Memory B cell (primary cell): Measurements from ENCODE around the gene PLA2G12A.

ENCODE experiments used
- ATAC-seq: fragments of 150-1000 bp; cut with Tn5 transposase; 2 replicates; pipeline ENCODE4 v1.10.0; 2021; ENCODE audit warnings: low read depth, mild to moderate bottlenecking, moderate library complexity
- DNase-seq, 2 donors: peaks; one replicate each; pipeline ENCODE4 v3.0.0; 2022; ENCODE audit warnings: low spot score in 2 of 2
- H3K27ac Mint-ChIP-seq: one replicate; pipeline ENCODE4 v1.8.0; 2022; ENCODE audit warnings: mild to moderate bottlenecking, moderate library complexity, mixed read lengths
- H3K27me3 Mint-ChIP-seq: one replicate; pipeline ENCODE4 v1.8.0; 2022; ENCODE audit warnings: mixed read lengths
- H3K36me3 Mint-ChIP-seq: one replicate; pipeline ENCODE4 v1.8.0; 2022; ENCODE audit warnings: mild to moderate bottlenecking, mixed read lengths
- H3K4me1 Mint-ChIP-seq: one replicate; pipeline ENCODE4 v1.8.0; 2022; ENCODE audit warnings: mixed read lengths
- H3K4me3 Mint-ChIP-seq: one replicate; pipeline ENCODE4 v1.8.0; 2022; ENCODE audit warnings: mild to moderate bottlenecking, moderate library complexity, mixed read lengths
- H3K9me3 Mint-ChIP-seq: one replicate; pipeline ENCODE4 v1.8.0; 2022; ENCODE audit warnings: mixed read lengths

Gene PLA2G12A

DNA sequence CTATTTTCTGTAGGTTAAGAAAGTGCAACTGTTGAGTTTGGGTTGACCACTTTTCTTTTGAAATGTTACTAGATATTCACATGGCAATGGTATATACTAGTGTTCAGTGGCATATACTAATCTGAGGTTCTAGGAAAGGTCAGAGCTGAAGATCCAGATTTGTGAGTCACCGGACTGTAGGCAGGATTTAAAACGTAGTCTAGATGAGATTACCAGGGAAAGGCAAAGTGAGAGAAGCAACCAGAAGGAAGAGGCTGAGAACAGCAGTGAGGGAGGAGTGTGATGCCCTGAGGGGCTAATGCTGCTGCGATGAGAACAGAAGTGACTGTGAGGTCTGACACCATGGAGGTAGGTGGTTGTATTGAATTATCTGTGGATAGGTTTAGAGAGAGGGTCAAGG lies 9.7 kb upstream of the PLA2G12A start:
- Mint-ChIP-seq H3K4me3 (no peak overlapping the region), H3K27me3 (peaks cover 8% of the 10 kb centered on the region), H3K36me3 (no peaks in the 10 kb centered on the region), H3K27ac (no peak overlapping the region), H3K9me3 (no peaks in the 10 kb centered on the region), H3K4me1 (no peaks in the 10 kb centered on the region)
- no peak for ATAC-seq
- no peak for DNase-seq

DNA sequence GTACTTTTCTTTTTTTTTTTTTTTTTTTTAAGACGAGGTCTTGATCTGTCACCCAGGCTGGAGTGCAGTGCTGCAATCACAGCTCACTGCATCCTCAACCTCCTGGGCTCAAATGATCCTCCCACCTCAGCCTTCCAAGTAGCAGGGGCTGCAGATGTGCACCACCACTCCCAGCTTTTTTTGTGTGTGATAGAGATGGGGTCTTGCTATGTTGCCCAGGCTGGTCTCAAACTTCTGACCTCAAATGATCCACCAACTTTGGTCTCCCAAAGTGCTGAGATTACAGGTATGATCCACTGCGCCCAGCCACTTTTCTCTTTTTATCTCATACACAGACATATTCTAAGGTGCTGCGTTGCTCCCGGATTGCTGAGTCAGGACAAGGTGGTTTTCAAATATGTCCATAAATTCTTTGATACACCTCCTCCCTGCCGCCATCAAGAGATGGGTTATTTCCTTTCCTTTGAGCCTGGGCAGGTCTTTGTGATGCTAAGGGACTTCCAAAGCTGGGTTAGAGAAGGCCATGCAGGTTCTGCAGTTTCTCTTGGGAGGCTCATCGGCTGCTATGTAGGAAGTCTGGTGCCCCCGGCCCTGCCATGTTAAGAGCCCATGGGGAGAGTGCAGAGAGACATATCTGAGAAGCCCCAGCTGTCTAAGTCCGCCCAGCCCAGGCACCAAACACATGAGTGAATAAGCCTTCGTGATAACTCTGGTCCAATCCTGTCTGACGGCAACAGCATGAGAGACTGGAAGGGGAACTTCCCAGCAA lies 8.4 kb upstream of the PLA2G12A start:
- H3K27me3 Mint-ChIP-seq = peaks cover 8% of the 10 kb centered on the region
- no peaks in the 10 kb centered on the region for H3K4me1 Mint-ChIP-seq
- ATAC-seq (no peak), DNase-seq (no peak)
- no peaks in the 10 kb centered on the region for H3K9me3 Mint-ChIP-seq
- no peaks in the 10 kb centered on the region for H3K36me3 Mint-ChIP-seq
- H3K4me3 Mint-ChIP-seq = no peak overlapping the region
- H3K27ac Mint-ChIP-seq = no peak overlapping the region

- no peak overlapping the region for H3K4me3 Mint-ChIP-seq
- DNase-seq (no peak), ATAC-seq (no peak)
- H3K27ac Mint-ChIP-seq = no peak overlapping the region
- H3K4me1 Mint-ChIP-seq = no peaks in the 10 kb centered on the region
- H3K27me3 Mint-ChIP-seq = peaks cover 8% of the 10 kb centered on the region
- no peaks in the 10 kb centered on the region for H3K9me3 Mint-ChIP-seq
- H3K36me3 Mint-ChIP-seq = no peaks in the 10 kb centered on the region
These were observed 5.9 kb upstream of the PLA2G12A start for GRCh38 chr4:109735566-109736365.

GRCh38 chr4:109733728-109734127 lies 3.9 kb upstream of the PLA2G12A start:
- peaks cover 5% of the 10 kb centered on the region for H3K4me1 Mint-ChIP-seq
- no peaks in the 10 kb centered on the region for H3K36me3 Mint-ChIP-seq
- ATAC-seq (no peak), DNase-seq (no peak)
- H3K27ac Mint-ChIP-seq = no peak overlapping the region
- no peak overlapping the region for H3K4me3 Mint-ChIP-seq
- H3K9me3 Mint-ChIP-seq = no peaks in the 10 kb centered on the region
- H3K27me3 Mint-ChIP-seq = peaks cover 4% of the 10 kb centered on the region

- DNase-seq (no peak), ATAC-seq (no peak)
- Mint-ChIP-seq H3K27ac (peak overlapping the region; percentile 70), H3K4me1 (peaks cover 6% of the 10 kb centered on the region), H3K36me3 (peaks cover 5% of the 10 kb centered on the region), H3K27me3 (no peaks in the 10 kb centered on the region), H3K9me3 (no peaks in the 10 kb centered on the region), H3K4me3 (peak overlapping the region; percentile 82)
These were observed 1.0 kb upstream of the PLA2G12A start for GRCh38 chr4:109730619-109731545.

- ATAC-seq (no peak), DNase-seq (no peak)
- H3K27ac Mint-ChIP-seq = peak overlapping the region; percentile 70
- no peaks in the 10 kb centered on the region for H3K27me3 Mint-ChIP-seq
- peaks cover 6% of the 10 kb centered on the region for H3K36me3 Mint-ChIP-seq
- H3K4me3 Mint-ChIP-seq = peak overlapping the region; percentile 91
- H3K4me1 Mint-ChIP-seq = peaks cover 6% of the 10 kb centered on the region
- no peaks in the 10 kb centered on the region for H3K9me3 Mint-ChIP-seq
These were observed 653 bp downstream of the PLA2G12A start for GRCh38 chr4:109729117-109729717.

DNA sequence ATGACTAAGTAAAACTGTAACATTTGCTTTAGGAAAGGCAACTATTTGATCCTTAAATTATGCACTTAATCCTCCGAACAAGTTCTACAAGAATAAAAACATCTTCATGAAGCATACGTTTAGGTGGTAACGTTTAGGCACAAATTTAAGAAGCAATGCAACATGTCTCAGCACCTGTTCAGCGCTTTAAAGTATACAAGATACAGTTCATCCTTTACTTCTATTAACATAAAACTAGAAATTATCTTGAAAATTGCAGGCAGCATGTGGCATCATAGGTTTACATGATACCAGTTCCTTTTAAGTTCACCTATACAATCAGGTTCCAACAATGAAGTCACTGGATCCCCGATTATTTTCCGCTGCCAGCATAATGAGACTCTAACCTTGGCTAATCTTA lies 1.5 kb downstream of the PLA2G12A start:
- peaks cover 6% of the 10 kb centered on the region for H3K36me3 Mint-ChIP-seq
- peaks cover 6% of the 10 kb centered on the region for H3K4me1 Mint-ChIP-seq
- no peak overlapping the region for H3K4me3 Mint-ChIP-seq
- H3K9me3 Mint-ChIP-seq = no peaks in the 10 kb centered on the region
- no peak overlapping the region for H3K27ac Mint-ChIP-seq
- no peak for ATAC-seq
- no peaks in the 10 kb centered on the region for H3K27me3 Mint-ChIP-seq
- DNase-seq = no peak

GRCh38 chr4:109723110-109723509 lies 6.8 kb downstream of the PLA2G12A start:
- Mint-ChIP-seq H3K36me3 (peaks cover 11% of the 10 kb centered on the region), H3K4me3 (no peak overlapping the region)
- no peak for DNase-seq

GRCh38 chr4:109722357-109722756 lies 7.5 kb downstream of the PLA2G12A start:
- Mint-ChIP-seq H3K9me3 (no peaks in the 10 kb centered on the region), H3K4me3 (no peak overlapping the region)

More at GRCh38 chr4:109723110-109723509, 6.8 kb downstream of the PLA2G12A start:
- Mint-ChIP-seq H3K27me3 (no peaks in the 10 kb centered on the region), H3K9me3 (no peaks in the 10 kb centered on the region), H3K4me1 (peaks cover 5% of the 10 kb centered on the region), H3K27ac (no peak overlapping the region)
- ATAC-seq = peak; percentile 39

DNA sequence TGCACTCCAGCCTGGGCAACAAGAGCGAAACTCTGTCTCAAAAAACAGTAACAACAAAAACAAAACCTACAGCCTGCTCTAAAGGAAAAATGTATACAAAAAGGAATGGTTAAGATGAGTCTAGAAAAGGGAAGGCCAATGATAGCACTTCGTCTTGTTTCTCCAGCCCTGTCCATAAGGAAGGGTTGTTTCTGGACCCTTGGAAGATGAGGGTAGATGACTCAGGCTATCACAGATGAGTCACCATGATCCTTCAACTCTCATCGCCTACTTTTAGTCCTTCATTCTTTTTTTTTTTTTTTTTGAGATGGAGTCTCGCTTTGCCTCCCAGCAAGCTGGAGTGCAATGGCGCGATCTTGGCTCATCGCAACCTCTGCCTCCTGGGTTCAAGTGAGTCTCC lies 8.8 kb downstream of the PLA2G12A start:
- H3K36me3 Mint-ChIP-seq = peaks cover 10% of the 10 kb centered on the region
- ATAC-seq (no peak), DNase-seq (no peak)
- peaks cover 4% of the 10 kb centered on the region for H3K4me1 Mint-ChIP-seq
- no peaks in the 10 kb centered on the region for H3K27me3 Mint-ChIP-seq
- H3K27ac Mint-ChIP-seq = no peak overlapping the region
- no peaks in the 10 kb centered on the region for H3K9me3 Mint-ChIP-seq
- H3K4me3 Mint-ChIP-seq = no peak overlapping the region

More at GRCh38 chr4:109722357-109722756, 7.5 kb downstream of the PLA2G12A start:
- DNase-seq (no peak), ATAC-seq (no peak)
- peaks cover 11% of the 10 kb centered on the region for H3K36me3 Mint-ChIP-seq
- H3K27me3 Mint-ChIP-seq = no peaks in the 10 kb centered on the region
- peaks cover 4% of the 10 kb centered on the region for H3K4me1 Mint-ChIP-seq
- no peak overlapping the region for H3K27ac Mint-ChIP-seq

- H3K4me1 Mint-ChIP-seq = peaks cover 4% of the 10 kb centered on the region
- H3K27ac Mint-ChIP-seq = no peak overlapping the region
- no peak for DNase-seq
- no peak for ATAC-seq
- H3K9me3 Mint-ChIP-seq = no peaks in the 10 kb centered on the region
- H3K36me3 Mint-ChIP-seq = peaks cover 8% of the 10 kb centered on the region
- no peak overlapping the region for H3K4me3 Mint-ChIP-seq
- no peaks in the 10 kb centered on the region for H3K27me3 Mint-ChIP-seq
These were observed 10.3 kb downstream of the PLA2G12A start for GRCh38 chr4:109719604-109720003.

- no peak for ATAC-seq
- no peak overlapping the region for H3K27ac Mint-ChIP-seq
- no peaks in the 10 kb centered on the region for H3K9me3 Mint-ChIP-seq
- H3K4me3 Mint-ChIP-seq = no peak overlapping the region
- no peaks in the 10 kb centered on the region for H3K27me3 Mint-ChIP-seq
- peaks cover 4% of the 10 kb centered on the region for H3K4me1 Mint-ChIP-seq
- peaks cover 8% of the 10 kb centered on the region for H3K36me3 Mint-ChIP-seq
- DNase-seq = no peak
These were observed 11.1 kb downstream of the PLA2G12A start for GRCh38 chr4:109718759-109719158.

DNA sequence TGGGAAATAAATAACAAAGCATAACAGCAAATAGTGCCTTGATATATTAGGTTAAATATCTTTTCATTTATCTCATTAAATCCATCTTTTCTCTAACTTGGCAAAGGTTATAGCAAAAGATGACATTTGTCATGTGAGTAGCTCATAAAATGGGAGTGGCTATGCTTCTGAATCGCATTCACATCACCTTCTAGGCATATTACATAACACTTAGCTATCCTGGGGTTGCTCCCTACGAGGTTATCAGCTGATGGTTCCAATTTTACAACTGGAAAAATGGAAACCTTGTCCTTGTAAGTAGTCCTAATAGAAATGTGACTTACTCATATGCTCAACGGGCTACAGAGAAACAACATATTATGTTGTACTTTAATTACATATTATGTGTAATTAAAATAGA lies 16.4 kb downstream of the PLA2G12A start:
- no peaks in the 10 kb centered on the region for H3K27me3 Mint-ChIP-seq
- no peaks in the 10 kb centered on the region for H3K4me1 Mint-ChIP-seq
- DNase-seq = no peak
- H3K27ac Mint-ChIP-seq = no peak overlapping the region
- no peaks in the 10 kb centered on the region for H3K9me3 Mint-ChIP-seq
- H3K36me3 Mint-ChIP-seq = peaks cover 8% of the 10 kb centered on the region
- H3K4me3 Mint-ChIP-seq = no peak overlapping the region
- ATAC-seq = no peak
